Measurements from ENCODE around the gene SAMD4A.

SAMD4A gene

DNA sequence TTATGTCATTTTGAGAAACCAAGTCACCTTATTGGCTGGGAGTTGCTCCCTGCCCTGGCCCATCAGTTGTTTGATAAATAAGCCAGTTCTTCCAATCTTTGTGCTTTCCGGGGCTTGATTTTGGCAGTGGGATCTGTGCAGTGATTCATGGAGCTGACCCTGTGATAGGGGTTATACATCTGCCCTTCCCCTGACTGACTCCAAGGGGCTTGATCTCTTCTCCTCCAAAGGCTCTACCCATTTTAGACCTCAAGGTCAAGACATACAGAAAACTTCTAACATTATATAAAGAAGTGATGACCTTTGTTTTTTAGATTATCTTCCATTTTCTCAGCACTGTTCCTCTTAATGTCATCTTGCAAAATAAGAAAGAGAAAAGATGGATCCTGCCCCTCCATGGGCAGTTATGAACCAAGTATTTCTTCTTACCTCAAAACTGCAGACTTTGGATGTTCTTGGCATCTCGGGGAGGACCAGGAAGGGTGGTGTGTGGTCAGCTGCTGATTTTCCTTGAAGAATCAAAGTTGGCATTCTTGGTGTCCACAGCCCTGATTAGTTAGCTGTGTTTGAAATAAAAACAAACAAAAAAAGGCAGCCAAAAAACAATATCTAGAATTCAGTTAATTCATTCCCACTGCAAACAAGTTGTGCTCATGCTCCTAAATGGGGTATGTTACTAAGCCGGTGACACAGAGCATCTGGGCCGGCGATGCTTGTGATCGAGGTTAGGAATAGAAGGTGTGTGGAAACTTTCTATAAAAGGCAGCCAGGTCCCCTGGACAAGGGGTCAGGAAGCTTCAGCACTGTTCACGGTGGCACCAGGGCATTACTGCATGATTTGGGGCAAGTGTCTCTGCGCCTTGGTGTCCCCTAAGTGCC, 120.2 kb downstream of the SAMD4A start:
- DNase-seq, result no peak

DNA sequence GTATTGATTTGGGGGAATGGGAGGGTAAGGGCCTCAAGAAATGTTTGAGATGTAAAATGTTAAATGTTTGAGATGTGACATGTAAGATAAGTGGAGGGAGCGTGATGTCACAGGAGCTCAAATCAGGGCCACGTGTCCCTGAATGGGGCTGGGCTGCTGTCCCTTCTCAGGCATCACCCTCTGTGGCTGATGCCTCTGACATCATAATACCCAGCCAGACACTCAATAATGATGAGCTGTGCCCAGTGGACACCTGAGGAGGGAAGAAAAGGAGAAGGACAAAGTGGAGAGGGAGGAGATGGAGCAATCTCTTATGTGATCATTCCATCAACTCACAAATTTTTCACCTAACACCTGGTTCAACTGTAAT, 120.8 kb downstream of the SAMD4A start:
- no peak for DNase-seq

DNA sequence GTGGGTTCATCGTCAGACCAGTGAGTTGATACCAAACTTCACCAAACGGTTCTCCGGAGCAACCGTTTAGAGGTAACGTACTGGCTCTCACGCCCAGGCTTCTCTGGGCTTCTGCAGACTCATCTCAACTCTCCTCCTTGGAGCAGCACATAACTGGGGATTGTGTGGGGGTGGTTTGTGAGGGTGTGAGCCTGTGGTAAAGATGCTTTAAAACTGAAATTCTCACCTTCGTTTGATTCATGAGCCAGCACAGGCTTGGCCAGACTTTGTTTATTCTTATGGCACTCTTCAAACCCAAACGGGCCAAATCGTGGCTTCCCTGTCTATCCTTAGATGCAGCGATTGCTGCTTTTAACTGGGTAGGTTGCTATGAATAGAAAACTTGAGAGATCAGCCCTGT, 121.3 kb downstream of the SAMD4A start:
- DNase-seq, result no peak

DNA sequence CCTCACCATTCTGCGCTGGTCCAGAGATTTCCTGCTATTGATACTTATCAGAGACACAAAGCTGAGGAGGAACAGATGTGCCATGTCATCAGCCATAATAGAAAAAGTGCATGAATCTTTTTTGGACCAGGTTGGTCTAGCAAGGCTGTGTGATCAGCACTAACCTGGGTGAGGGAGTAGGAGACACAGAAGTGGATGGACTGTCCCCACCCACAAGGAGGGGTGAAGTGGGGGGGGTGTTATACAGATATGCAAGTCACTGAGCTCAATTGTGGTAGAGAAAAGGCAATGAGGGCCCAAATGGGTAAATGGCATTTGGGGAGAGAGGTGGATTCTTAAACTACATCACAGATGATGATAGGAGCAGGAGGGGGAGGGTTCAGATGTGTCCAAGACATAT, 123.0 kb downstream of the SAMD4A start:
- DNase-seq, result no peak

DNA sequence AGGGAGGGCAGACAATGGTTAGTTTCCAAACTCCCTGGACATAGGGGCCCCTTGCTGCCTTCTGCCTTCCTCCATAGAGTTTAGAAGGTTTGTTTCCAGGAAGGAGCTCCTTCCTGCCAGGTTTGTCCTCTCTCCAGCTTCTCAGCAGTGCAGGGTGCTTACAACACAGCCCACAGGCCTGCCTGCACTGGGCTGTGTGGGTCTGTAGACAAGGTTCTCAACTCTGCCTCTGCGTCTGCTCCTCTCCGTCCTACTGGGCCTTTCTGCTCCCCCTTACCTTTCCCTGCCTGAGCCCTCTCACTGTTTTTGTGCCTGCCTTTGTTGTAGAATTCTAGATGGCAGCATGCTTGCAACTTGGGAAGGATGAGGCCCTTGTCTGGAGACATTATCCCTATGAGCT, 124.0 kb downstream of the SAMD4A start:
- DNase-seq, result no peak

DNA sequence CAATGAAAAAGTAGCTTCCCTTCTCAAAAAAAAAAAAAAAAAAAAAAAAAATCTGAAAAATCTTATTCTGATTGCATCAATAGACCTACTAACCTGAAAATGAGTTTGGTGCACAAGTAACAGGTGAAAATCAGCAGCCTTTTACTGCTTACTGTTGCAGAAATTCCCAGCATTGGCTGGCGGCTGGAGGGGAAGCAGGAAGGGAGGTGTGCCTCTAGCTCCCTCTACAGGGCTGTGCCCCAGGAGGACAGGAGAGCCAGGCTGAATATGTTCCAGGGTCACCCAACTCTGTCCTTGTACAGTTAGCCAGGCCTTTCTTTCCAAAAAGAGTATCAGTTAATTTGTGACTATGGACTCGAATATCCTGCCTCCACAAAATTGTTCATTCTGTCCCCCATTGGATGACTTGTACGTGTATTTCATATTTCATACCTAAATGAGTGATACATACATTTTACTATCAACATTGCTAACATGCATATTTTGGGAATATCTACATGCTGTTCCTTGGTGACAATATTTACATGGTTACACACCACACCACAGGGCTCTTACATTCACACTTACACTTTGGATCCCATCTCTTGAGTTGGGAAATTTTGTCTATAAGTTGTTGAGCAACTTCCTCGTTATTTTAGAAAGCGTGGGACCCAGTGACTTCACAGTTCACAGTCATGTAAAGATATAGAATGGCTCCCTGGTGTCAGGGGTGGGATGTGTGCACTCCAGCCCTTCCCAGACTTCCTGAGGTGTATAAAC, 124.8 kb downstream of the SAMD4A start:
- peak; percentile 43 for DNase-seq

DNA sequence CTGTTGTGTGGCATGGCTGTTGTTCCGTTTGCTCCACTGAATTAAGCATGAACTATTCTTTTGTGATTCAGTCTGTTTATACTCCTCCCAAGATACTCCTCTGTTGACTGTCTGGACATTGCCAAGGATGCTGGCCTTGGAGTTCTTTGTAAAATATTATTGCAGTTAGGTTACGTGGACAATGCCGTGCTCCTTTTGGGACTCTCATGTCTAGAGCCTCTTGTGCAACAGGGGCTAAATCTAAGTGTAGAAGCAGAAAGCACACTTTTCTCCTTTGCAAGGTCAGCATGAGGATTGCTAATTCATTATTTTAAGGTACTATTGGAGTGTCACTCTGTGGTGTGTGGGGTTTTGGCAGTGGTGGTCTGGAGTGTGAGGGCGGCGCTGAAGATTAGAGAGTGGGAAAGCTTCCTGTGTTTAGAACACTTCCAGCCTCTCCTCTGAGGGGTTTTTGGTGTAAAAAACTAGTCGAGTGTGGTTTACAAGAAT, 125.4 kb downstream of the SAMD4A start:
- no peak for DNase-seq

DNA sequence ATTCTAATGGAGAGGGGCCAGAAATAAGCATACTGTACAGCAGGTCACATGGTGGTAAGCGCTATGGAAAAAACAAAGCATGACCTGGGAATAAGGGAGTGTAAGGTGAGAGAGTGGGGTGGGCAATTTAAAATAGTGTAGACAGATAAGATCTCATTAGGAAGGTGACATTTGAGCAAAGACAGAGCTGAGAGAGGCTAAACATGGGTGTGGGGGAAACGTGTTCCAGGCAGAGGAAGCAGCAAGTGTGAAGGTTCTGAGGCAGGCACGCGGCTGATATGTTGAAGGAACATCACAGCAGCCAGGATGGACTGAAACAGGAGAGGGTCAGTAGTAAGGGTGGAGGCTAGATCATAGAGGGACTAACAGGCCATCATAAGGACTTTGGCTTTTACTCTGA, 126.8 kb downstream of the SAMD4A start:
- no peak for DNase-seq

DNA sequence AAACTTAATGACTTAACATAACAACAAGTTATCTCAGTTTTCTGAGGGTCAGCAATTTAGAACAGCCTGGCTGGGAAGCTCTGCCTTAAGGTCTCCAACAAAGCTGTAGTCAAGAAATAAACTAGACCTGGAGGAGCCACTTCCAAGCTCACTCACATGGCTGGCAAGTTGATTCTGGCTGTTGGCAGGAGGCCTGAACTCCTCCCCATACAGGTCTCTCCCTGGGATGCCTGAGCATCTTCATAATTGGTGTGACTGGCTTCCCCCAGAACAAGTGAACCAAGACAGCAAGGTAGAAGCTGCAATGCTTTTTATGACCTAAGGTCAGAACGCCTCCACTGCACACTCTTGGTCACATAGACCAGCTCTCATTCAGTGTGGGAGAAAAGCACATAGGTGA, 128.3 kb downstream of the SAMD4A start:
- DNase-seq, result no peak

DNA sequence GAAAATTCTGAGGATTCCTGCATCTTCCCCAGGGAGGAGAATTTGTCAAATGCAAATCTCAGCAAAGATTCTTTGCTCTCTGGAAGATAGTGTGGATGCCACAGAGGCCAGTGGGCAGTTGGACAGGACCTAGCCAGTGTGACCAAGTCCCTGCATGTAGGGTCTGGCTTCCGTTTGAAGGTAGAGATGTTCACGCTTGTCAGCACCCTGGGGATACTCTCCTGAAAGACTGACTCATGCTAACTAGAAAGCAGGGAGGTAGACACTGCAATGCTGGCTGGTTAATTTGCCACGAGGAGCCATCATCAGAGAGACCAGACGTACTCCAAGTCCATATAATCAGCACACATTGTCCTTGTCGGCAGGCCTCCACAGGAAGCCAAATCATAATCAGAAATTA, 130.1 kb downstream of the SAMD4A start:
- DNase-seq, result no peak

DNA sequence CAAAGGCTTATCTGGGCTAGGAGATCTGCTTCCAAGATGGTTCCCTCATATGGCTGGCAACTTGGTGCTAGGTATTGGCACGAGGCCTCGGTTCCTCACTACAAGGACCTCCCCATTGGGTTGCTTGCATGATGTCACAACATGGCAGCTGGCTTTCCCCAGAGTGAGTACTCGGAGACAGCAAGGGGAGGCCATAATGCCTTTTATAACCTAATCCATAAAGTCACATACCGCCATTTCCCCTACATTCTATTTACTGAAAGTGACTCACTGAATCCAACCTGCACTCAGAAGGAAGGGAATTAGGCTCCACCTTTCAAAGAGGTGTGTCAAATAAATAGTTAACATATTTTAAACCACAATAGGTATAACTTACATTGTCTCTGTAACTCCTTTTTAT, 130.9 kb downstream of the SAMD4A start:
- no peak for DNase-seq

DNA sequence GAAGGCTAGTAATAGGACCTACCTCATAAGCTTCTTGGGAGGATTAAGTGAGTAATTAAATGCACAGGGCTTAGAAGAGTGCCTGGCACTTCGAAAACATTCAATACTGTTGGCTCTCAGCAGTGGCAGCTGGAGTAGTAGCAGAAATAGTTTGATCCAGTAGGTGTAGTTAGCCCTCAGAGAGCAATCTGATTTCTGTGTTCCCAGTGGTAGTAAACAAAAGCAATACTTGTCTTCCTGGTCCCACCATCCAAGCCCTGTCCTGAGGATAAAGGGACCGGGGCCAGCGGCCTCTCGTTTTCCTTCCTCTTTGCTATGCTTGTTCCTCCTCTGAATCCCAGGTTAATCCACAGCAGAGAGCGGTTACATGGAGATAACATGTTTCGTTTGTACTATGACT, 131.6 kb downstream of the SAMD4A start:
- DNase-seq, result no peak

DNA sequence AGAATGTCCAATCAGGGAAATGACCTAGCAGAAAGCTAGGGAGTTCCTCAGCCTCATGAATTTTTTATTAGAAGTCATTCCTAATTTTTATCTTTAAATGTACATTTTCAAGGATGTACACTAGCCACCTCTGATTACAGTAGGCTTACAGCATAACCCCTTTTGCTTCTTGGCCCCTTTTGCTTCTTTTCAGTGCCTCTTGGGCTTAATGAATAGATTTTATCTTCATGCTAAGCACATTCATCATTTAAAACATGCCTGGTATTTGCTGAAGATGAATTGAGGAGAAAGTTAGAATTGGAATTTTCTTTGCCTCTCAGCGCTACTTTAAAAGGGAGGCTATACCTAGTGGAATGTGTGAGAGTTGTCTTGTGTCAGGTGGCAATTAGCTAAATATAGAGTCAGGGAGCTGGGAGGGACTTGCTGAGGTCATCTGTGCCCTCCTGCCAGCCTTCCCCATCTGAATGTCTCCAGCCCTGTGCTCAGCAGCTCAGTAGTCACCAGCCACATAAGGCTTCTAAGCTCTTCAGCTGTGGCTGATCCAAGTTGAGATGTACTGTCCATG, 132.1 kb downstream of the SAMD4A start:
- no peak for DNase-seq

DNA sequence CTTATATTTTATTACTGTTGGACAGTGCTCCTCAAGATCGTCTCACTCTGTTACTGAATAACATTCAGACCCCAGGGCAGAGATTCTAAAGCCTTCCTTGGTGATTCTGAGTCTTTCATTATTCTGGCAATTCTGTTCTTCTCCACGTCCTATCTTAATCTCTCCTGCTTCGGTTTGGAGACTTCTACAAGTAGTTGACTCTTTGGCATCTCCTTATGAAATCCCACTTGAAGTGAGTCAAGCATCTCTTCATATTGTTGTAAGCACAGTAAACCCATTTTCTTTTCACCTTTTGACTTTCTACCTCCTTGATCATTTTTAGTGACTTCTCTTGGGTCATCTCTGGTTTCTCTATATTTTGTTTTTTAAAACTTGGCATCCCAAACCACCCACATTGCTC, 132.8 kb downstream of the SAMD4A start:
- DNase-seq, result no peak

DNA sequence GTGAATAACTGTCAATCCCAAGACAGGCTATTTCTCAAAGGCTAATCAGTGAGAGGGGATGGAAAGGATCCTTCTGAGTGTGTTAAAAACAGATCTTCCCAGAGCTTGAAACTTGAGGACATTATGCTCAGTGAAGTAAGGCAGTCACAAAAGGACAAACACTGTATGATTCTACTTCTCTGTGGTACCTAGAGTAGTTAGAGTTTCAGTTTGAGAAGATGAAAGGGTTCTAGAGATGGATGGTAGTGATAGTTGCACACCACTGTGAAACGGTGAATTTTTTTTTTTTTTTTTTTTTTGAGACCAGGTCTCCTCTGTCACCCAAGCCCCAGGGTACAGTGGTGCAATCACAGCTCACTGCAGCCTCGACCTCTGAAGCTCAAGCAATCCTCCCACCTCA, 133.8 kb downstream of the SAMD4A start:
- no peak for DNase-seq

DNA sequence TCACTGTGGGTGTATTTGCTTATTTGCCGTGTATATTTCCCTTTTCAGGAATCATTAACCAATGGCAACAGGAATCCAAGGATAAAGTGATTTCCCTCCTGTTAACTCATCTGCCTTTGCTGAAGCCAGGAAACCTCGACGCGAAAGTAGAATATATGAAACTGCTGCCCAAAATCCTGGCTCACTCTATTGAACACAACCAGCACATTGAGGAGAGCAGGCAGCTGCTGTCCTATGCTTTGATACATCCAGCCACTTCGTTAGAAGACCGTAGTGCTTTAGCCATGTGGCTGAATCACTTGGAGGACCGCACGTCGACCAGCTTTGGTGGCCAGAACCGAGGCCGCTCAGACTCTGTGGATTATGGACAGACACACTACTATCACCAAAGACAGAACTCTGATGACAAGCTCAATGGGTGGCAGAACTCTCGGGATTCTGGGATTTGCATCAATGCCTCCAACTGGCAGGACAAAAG, 135.1 kb downstream of the SAMD4A start:
- no peak for DNase-seq

DNA sequence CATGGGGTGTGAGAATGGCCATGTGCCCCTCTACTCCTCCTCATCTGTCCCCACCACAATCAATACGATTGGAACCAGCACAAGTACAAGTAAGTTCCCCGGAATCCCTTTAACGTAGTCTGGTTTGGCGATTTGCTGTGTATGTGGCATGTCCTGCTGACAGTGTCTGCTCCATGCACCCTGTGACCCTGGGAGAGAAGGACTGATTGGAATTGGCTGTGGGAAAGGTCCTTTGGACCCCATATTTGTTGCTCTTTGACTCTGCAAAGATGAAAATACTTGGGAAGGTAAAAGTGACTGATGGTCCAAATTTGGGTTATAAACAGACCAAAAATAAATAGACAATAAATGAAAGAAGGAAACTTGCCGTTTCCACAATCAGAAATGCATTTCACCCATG, 135.6 kb downstream of the SAMD4A start:
- DNase-seq, result no peak

DNA sequence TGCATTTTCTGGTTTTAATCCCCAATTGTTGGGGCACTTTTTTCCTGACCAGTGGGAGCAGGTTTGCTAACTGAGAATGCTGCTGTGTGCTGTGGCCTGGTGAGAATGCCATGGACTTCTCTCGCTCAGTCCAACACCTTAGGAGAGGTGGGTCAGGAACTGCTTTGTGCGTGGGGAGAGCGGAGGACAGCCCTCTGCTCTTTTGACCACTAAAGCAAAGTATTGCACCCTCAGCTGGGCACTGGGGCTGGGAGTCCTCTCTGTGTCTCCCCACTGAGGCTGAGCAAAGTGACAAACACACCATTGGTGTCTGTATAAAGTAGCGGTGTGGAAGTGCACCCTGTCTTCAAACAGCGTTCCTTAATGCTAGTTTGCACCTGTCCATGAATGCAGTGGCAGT, 136.2 kb downstream of the SAMD4A start:
- no peak for DNase-seq

DNA sequence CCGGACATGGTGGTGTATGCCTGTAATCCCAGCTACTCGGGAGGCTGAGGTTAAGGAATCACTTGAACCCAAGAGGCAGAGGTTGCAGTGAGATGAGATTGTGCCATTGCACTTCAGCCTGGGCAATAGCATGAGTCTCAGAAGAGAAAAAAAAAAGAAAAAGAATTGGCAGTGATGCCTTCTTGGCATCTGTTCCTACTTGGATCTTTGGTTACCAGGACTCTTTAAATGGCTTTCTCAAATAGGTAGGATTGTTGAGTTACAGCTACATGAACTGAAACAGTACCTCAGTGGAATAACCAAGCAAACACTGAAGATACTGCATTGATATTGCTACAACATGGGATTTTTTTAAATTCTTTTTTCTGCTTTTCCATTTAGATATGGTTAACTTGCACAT, 136.8 kb downstream of the SAMD4A start:
- no peak for DNase-seq

DNA sequence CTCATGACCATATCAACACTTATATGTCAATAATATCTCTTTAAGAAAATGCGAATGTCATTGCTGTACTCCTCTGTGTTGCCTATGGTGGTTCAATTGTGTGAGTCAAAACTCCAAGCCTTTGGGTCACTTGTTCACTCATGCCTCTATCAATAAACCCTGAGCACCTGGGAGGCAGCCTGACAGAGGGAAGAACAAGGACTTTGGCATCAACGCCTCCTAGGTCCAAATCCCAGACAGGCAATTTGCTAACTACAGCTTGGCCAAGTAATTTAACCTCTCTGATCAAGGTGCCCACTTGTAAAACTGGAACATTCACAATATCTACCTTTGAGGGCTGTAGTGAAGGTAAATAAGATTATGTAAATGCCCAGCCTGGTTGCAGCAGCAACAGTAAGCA, 137.8 kb downstream of the SAMD4A start:
- DNase-seq, result no peak

DNA sequence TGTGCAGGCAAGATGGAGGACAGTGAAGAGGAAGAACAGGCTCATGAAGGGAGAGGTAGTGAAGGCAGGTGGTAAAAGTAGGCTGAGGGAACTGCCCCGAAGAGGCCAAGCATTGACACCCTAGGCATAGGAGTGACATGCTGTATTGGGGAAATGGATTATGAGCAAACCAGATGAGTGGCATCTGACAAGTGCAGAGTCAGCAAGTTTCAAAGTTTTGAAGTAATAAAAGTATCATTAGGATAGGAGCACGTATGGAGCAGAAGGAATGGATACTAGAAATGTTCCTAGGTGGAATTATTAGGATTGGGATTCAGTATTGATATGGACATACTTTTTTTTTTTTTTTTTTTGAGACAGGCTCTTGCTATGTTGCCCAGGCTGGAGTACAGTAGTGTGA, 139.8 kb downstream of the SAMD4A start:
- DNase-seq, result no peak

DNA sequence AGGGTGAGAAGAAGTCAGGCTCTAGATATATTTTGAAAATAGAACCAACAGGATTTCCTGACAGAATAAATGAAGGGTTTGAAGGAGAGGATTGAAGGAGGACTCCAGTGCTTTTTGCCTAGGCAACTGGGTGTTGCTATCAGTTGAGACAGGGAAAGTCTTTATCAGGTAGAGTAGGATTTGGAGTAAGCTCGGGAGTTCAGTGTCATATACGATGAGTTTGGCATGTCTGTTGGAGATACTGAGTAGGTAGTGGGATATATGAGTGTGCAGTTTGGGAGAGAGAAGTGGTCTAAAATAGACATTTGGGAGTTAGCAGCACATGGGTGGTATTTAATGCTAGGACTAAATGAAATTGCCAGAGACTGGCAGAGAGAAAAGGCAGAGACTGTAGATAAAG, 141.2 kb downstream of the SAMD4A start:
- DNase-seq, result no peak

DNA sequence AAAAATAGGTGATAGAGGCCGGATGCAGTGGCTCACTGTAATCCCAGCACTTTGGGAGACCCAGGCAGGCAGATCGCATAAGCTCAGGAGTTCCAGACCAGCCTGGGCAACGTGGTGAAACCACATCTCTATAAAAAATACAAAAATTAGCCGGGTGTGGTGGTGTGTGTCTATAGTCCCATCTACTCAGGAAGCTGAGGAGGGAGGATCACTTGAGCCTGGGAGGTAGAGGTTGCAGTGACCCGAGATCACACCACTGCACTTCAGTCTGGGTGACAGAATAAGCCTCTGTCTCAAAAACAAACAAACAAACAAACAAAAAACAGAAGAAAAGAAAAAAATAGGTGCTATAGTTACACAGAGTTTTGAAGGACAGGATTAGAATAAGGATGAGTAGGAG, 142.1 kb downstream of the SAMD4A start:
- DNase-seq, result no peak

DNA sequence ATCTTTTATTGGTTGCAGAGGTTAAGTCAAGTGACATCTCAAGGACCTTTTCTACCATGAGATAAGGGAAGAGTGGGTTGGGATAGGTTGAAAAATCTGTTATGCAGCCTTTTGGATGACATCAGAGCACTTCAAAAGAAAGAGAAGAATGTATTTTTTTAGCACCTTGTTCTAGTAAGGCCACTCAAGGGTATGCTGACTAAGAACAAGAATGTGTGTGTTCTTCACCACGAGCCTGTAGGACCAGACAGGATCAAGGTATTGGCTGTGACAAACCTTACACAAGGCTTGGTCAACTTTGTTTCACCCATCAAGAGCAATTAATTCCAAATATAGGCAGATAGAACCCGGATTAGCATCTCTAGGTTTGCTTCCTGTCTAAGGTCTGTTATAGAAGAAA, 142.5 kb downstream of the SAMD4A start:
- no peak for DNase-seq
